OCI-LY7 (cell line): Measurements from ENCODE around the gene PARN. TPM values are rescaled to one million over a fixed set of nuclear protein-coding genes. Genes with fewer than 3 reads are reported as not detected.

ENCODE experiments used
- BruUV-seq: library from RNA; stranded (reverse); fragments of 400-500 nt; replicated peaks from 2 replicates; lab custom pipeline; 2021; lab: Mats Ljungman, UMichigan
- CTCF ChIA-PET: fragments of 300-600 bp; sonication (Branson Sonifier 250); formaldehyde crosslinking; loops from one replicate; lab custom pipeline; 2022; ENCODE audit warnings: antibody characterized with exemption; ENCODE audit not compliant: unreplicated experiment; lab: Charles Lee
- POLR2A ChIA-PET: fragments of 300-600 bp; sonication (Branson Sonifier 250); formaldehyde crosslinking; loops from one replicate; lab custom pipeline; 2022; ENCODE audit warnings: antibody characterized with exemption; lab: Charles Lee
- DNase-seq: peaks from one replicate; pipeline ENCODE4 v3.0.0-alpha.2; 2015; ENCODE audit warnings: low spot score
- H2AFZ ChIP-seq: fragments of 200-600 bp; sonication (generic), shearing (Covaris generic); 2 replicates; pipeline ENCODE4 v1.6.1; 2014; ENCODE audit warnings: mild to moderate bottlenecking, antibody characterized with exemption, low read length, moderate library complexity
- H3K27ac ChIP-seq: fragments of 200-600 bp; sonication (generic); 2 replicates; pipeline ENCODE4 v1.5.1; 2014; ENCODE audit warnings: mixed run types, low read depth, mild to moderate bottlenecking, moderate library complexity, low read length, inconsistent platforms; ENCODE audit not compliant: poor library complexity, severe bottlenecking
- H3K36me3 ChIP-seq: fragments of 200-600 bp; sonication (generic); 2 replicates; pipeline ENCODE4 v1.6.1; 2014; ENCODE audit warnings: mild to moderate bottlenecking, antibody characterized with exemption, low read length, moderate library complexity, mixed read lengths; ENCODE audit not compliant: insufficient read depth
- H3K4me1 ChIP-seq: fragments of 200-600 bp; sonication (generic); 2 replicates; pipeline ENCODE4 v1.5.1; 2014; ENCODE audit warnings: mild to moderate bottlenecking, low read length; ENCODE audit not compliant: insufficient read depth, poor library complexity, severe bottlenecking
- H3K4me2 ChIP-seq: fragments of 200-600 bp; sonication (generic); 2 replicates; pipeline ENCODE4 v1.6.1; 2014; ENCODE audit warnings: mild to moderate bottlenecking, low read length
- H3K4me3 ChIP-seq: fragments of 200-600 bp; sonication (generic); 2 replicates; pipeline ENCODE4 v1.5.1; 2014; ENCODE audit warnings: mild to moderate bottlenecking, low read depth, low read length; ENCODE audit not compliant: poor library complexity, severe bottlenecking
- H3K79me2 ChIP-seq: fragments of 200-600 bp; sonication (generic); 2 replicates; pipeline ENCODE4 v1.6.1; 2016; ENCODE audit warnings: low read depth, mild to moderate bottlenecking, low read length, moderate library complexity, mixed read lengths; ENCODE audit not compliant: insufficient read depth
- H3K9me2 ChIP-seq: fragments of 200-600 bp; sonication (generic); 2 replicates; pipeline ENCODE4 v1.6.1; 2016; ENCODE audit warnings: mild to moderate bottlenecking, low read length, mixed read lengths; ENCODE audit not compliant: insufficient read depth
- H3K9me3 ChIP-seq: fragments of 200-600 bp; sonication (generic); 2 replicates; pipeline ENCODE4 v1.6.1; 2014; ENCODE audit warnings: mild to moderate bottlenecking, mixed run types, low read length, mixed read lengths
- H4K20me1 ChIP-seq: fragments of 200-600 bp; sonication (generic); 2 replicates; pipeline ENCODE4 v1.6.1; 2014; ENCODE audit warnings: mild to moderate bottlenecking, antibody characterized with exemption, low read length, moderate library complexity, mixed read lengths; ENCODE audit not compliant: insufficient read depth
- CTCF ChIP-seq: fragments of 200-600 bp; sonication (generic); conservative IDR thresholded peaks from 2 replicates; pipeline ENCODE4 v1.5.1; 2014; ENCODE audit warnings: mild to moderate bottlenecking, antibody characterized with exemption, low read length, moderate library complexity, mixed read lengths
- EZH2phosphoT487 ChIP-seq: fragments of 200-600 bp; sonication (generic); IDR thresholded peaks from 2 replicates; pipeline ENCODE4 v1.6.1; 2018; ENCODE audit warnings: low read depth, borderline replicate concordance, mild to moderate bottlenecking, mixed run types, antibody characterized with exemption, low read length, moderate library complexity, mixed read lengths
- intact Hi-C: fragments of 100-400 bp; cut with micrococcal nuclease; formaldehyde crosslinking; loops from one replicate; pipeline ENCODE4 v1.10.0; 2022; ENCODE audit not compliant: unreplicated experiment
- total RNA-seq, 2 experiments: library from RNA; depleted of rRNA in 1 of 2; stranded (reverse); fragments of >200 nt in 1 of 2; shearing (Covaris generic) in 1 of 2; gene quantifications; 2 replicates each; pipeline ENCODE4 v1.2.3, GENCODE V29; 2014 to 2022

The PARN gene
- total RNA-seq, 2 experiments from 2014 or later, result 40.1 to 76.5 TPM

DNA sequence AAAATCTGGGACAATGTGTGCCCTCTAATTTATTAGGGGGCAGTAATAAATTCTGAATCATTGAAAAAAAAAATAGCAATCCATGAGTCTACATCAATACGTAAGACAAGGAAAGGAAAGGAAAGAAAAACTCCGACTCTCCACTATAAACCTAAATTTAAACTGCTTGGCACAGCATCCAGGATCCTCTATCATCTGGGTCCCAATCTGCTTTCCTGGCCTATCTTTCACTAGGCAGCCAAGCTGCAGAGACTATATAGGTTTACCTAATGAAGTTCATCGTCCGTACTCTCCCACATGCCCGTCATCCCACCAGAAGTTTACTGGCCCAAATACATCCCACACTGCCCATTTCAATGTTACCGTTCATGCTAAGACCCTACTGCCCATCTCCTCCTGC, 179.2 kb downstream of the PARN start:
- no peak for DNase-seq
- Histone ChIP-seq H2AFZ (no peak overlapping the region), H3K4me1 (no peaks in the 10 kb centered on the region), H3K9me3 (no peaks in the 10 kb centered on the region), H3K27ac (no peak overlapping the region), H3K79me2 (no peaks in the 10 kb centered on the region), H4K20me1 (no peaks in the 10 kb centered on the region), H3K4me2 (no peak overlapping the region), H3K4me3 (no peak overlapping the region), H3K36me3 (peaks cover 11% of the 10 kb centered on the region), H3K9me2 (no peaks in the 10 kb centered on the region)
- TF ChIP-seq CTCF, result no peak
- ChIA-PET CTCF (no interaction called here), POLR2A (no interaction called here)
- intact Hi-C loops, result no loop called here
- no TSS peak for BruUV-seq

DNA sequence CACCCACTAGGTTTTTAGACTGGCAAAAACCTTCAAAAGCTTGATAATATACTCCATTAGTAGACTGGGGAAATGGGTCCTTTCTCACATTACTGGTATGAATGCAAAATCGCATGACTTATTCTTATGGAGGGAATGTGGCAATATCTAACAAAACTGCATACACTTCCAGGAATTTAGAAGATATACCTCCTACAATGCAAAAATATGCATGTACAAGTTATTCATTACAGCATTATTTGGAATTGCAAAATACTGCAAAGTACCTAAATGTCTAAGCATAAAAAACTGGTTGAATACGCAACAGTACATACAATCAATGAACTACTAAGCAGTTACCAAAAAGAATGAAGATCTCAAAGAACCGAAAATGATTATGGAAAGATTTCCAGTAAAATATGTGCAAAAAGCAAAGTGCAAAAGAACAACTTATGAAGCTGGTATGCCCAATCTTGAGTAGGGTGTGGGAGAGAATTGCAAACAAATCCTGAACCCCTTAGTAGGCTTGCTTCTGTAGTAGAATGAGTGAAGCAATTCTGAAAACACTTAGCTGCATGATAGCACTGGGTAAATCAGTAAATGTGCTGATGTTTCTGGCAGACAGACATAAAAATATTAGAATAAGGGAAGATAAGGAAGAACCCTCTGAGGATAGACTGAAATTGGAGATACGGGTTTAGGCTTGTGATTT, 180.1 kb downstream of the PARN start:
- ChIA-PET POLR2A (no interaction called here), CTCF (no interaction called here)
- no TSS peak for BruUV-seq
- TF ChIP-seq CTCF (no peak), EZH2phosphoT487 (no peak)
- Histone ChIP-seq H3K4me2 (no peak overlapping the region), H4K20me1 (no peaks in the 10 kb centered on the region), H3K79me2 (no peaks in the 10 kb centered on the region), H2AFZ (no peak overlapping the region), H3K9me3 (no peaks in the 10 kb centered on the region), H3K4me3 (no peak overlapping the region), H3K9me2 (no peaks in the 10 kb centered on the region), H3K27ac (no peak overlapping the region), H3K36me3 (peaks cover 20% of the 10 kb centered on the region), H3K4me1 (no peaks in the 10 kb centered on the region)
- DNase-seq, result no peak
- intact Hi-C loops, result no loop called here

DNA sequence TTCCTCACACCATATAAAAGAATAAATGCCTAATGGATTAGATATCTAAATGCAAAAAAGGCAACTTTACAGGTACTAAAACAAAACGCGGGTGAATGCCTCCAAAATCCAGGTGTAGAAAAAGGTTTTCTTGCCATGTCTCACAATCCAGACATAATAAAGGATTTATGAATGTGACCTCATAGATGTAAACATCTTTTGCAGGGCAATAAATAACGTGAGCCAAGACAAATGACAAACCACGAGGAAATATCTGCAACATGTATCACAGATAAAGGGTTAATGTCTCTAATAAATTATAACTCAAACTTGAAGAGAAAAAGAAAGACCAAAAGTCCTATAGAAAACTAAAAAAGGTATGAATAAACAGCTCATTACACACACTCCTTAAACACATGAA, 180.7 kb downstream of the PARN start:
- H2AFZ ChIP-seq, result no peak overlapping the region
- H3K4me1 ChIP-seq, result no peaks in the 10 kb centered on the region
- no peak overlapping the region for H3K27ac ChIP-seq
- H3K9me2 ChIP-seq, result no peaks in the 10 kb centered on the region
- intact Hi-C loops, result no loop called here
- CTCF ChIA-PET, result no interaction called here
- no peaks in the 10 kb centered on the region for H3K79me2 ChIP-seq
- H3K36me3 ChIP-seq, result peaks cover 16% of the 10 kb centered on the region
- no peak overlapping the region for H3K4me2 ChIP-seq
- BruUV-seq, result no TSS peak
- no peak overlapping the region for H3K4me3 ChIP-seq
- no peak for TF ChIP-seq EZH2phosphoT487
- DNase-seq, result no peak
- H3K9me3 ChIP-seq, result no peaks in the 10 kb centered on the region
- H4K20me1 ChIP-seq, result no peaks in the 10 kb centered on the region
- POLR2A ChIA-PET, result interaction anchor here (0.5 kb wide), 1 partner anchor 10 kb away, joined by 4 read pairs; no protein-coding TSS in a partner anchor
